Gastrocnemius medialis (tissue), 4 donors: ENCODE measurements around the gene KCNQ4. TPM values are rescaled to one million over a fixed set of nuclear protein-coding genes. Genes with fewer than 3 reads are reported as not detected.

ENCODE experiments used
- ATAC-seq, 2 donors: fragments of 150-250 bp; one replicate each; pipeline ENCODE4 v1.9.1; 2016
- DNase-seq, 2 donors: peaks; one replicate each; pipeline ENCODE4 v3.0.0-alpha.2; 2019
- H3K27ac ChIP-seq, 4 donors: fragments of 200-600 bp; sonication (generic); 1 replicate in 1 of 4; 2 replicates in 3 of 4; pipeline ENCODE4 v1.5.1; 2016 to 2018; ENCODE audit warnings: mild to moderate bottlenecking in 2 of 4, moderate library complexity in 1 of 4
- H3K27me3 ChIP-seq, 3 donors: fragments of 200-600 bp; sonication (generic) in 2 of 3; 1 replicate in 1 of 3; 2 replicates in 2 of 3; pipeline versions ENCODE4 v1.5.1 to v1.6.0; 2016 to 2019; ENCODE audit warnings: mild to moderate bottlenecking in 1 of 3, moderate library complexity in 1 of 3
- H3K36me3 ChIP-seq, 2 donors: fragments of 200-600 bp; sonication (generic) in 1 of 2; one replicate each; pipeline ENCODE4 v1.5.1; 2017 to 2018
- H3K4me1 ChIP-seq, 2 donors: fragments of 200-600 bp; sonication (generic) in 1 of 2; one replicate each; pipeline ENCODE4 v1.5.1; 2016 to 2017; ENCODE audit warnings: mild to moderate bottlenecking in 2 of 2
- H3K4me3 ChIP-seq, 4 donors: fragments of 200-600 bp; sonication (generic) in 3 of 4; 1 replicate in 1 of 4; 2 replicates in 3 of 4; pipeline ENCODE4 v1.5.1; 2016 to 2019; ENCODE audit warnings: mild to moderate bottlenecking in 2 of 4
- H3K9me3 ChIP-seq, 3 donors: fragments of 200-600 bp; sonication (generic) in 2 of 3; 1 replicate in 1 of 3; 2 replicates in 2 of 3; pipeline ENCODE4 v1.5.1; 2016 to 2019
- POLR2A ChIP-seq, 2 donors: fragments of 450-650 bp; IDR thresholded peaks; one replicate each; pipeline ENCODE4 v1.6.1; 2017; ENCODE audit warnings: antibody characterized with exemption in 2 of 2, mild to moderate bottlenecking in 2 of 2, moderate library complexity in 2 of 2
- in situ Hi-C, 4 donors: fragments of 200-750 bp; cut with MboI; loops; one replicate each; pipeline versions ENCODE4 v1.15.0 to v1.8.0; 2017; ENCODE audit warnings: low sequenced_read_pairs in 4 of 4
- intact Hi-C: fragments of 100-400 bp; cut with DNase I; formaldehyde crosslinking; loops from one replicate; pipeline ENCODE4 v1.15.1; 2023; ENCODE audit warnings: low total_unique reads
- total RNA-seq, 4 donors: library from RNA; depleted of rRNA; stranded (reverse); fragments of >200 nt; gene quantifications; one replicate each; pipeline versions ENCODE4 v1.1.0 to v1.2.3, GENCODE V29; 2016
- TF ChIP-seq, protein P1 (sequence below), 5 experiments: fragments of 450-650 bp in 3 of 5; fragments of 200-600 bp in 2 of 5; sonication (generic) in 2 of 5; IDR thresholded peaks in 4 of 5; conservative IDR thresholded peaks in 1 of 5; 1 replicate in 4 of 5; 2 replicates in 1 of 5; pipeline ENCODE4 v1.5.1; 2016 to 2019; ENCODE audit warnings: antibody characterized with exemption in 5 of 5, mild to moderate bottlenecking in 3 of 5, moderate library complexity in 3 of 5

The KCNQ4 gene
- total RNA-seq, 4 donors from 2014 or later, result 2.9 to 8.2 (median 3.5) TPM

DNA sequence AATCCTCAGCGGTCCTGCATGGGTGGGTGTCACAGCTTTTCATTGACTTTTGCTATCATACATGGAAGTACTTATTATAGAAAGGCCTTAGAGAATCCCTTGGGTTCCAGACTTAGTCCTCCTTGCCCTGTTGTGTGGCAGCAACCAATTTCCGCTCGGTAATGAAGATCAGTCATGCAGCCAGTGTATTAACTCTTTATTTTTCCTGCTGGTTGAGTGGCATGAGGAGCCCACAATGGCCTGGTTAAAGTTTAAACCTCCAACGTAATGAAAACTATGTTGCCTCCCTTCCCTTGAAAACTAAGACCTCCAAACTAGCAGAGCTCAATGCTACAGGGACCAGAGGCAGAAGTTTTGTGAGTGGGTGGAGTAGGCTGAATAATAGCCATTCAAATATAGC lies 58.6 kb downstream of the KCNQ4 start:
- H3K9me3 ChIP-seq, result no peaks in the 10 kb centered on the region
- DNase-seq (no peak), ATAC-seq (no peak)
- H3K4me3 ChIP-seq, result no peak overlapping the region
- in situ Hi-C loops, result loop anchor here in 3 of 4 donors (5.0 to 10.0 kb wide), 4 partner anchors 67 to 227 kb away; no protein-coding TSS in a partner anchor
- intact Hi-C loops, result no loop called here
- H3K27ac ChIP-seq, result no peak overlapping the region
- H3K36me3 ChIP-seq, result no peaks in the 10 kb centered on the region
- no peaks in the 10 kb centered on the region for H3K4me1 ChIP-seq
- no peak for TF ChIP-seq POLR2A (IDR thresholded peaks at IDR 0.05)
- TF ChIP-seq, protein P1, sequence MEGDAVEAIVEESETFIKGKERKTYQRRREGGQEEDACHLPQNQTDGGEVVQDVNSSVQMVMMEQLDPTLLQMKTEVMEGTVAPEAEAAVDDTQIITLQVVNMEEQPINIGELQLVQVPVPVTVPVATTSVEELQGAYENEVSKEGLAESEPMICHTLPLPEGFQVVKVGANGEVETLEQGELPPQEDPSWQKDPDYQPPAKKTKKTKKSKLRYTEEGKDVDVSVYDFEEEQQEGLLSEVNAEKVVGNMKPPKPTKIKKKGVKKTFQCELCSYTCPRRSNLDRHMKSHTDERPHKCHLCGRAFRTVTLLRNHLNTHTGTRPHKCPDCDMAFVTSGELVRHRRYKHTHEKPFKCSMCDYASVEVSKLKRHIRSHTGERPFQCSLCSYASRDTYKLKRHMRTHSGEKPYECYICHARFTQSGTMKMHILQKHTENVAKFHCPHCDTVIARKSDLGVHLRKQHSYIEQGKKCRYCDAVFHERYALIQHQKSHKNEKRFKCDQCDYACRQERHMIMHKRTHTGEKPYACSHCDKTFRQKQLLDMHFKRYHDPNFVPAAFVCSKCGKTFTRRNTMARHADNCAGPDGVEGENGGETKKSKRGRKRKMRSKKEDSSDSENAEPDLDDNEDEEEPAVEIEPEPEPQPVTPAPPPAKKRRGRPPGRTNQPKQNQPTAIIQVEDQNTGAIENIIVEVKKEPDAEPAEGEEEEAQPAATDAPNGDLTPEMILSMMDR (IDR thresholded peaks at IDR 0.05 in 4 of 5, conservative IDR thresholded peaks at IDR 0.05 in 1 of 5), result no peak
- no peaks in the 10 kb centered on the region for H3K27me3 ChIP-seq

DNA sequence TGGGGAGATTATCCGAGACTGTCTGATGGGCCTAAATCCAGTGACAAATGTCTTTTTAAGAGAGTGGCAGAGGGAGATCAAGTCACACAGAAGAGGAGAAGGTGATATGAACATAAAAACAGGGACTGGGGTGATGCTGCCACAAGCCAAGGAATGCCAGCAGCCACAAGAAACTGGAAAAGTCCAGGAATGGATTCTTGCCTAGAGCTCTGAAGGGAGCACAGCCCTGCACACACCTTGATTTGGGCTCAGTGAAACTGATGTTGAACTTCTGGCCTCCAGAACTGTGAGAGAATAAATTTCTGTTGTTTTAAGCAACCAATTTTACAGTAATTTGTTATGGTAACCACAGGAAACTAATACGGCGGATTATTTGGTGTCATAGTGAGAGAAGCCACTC lies 59.1 kb downstream of the KCNQ4 start:
- intact Hi-C loops (loop anchor here (1.0 kb wide), 1 partner anchor 38 kb away; no protein-coding TSS in a partner anchor), in situ Hi-C loops (loop anchor here in 3 of 4 donors (5.0 to 10.0 kb wide), 4 partner anchors 68 to 228 kb away; no protein-coding TSS in a partner anchor)
- H3K4me1 ChIP-seq, result no peaks in the 10 kb centered on the region
- no peaks in the 10 kb centered on the region for H3K27me3 ChIP-seq
- H3K4me3 ChIP-seq, result no peak overlapping the region
- H3K27ac ChIP-seq, result no peak overlapping the region
- H3K9me3 ChIP-seq, result no peaks in the 10 kb centered on the region
- TF ChIP-seq POLR2A (IDR thresholded peaks at IDR 0.05), result no peak
- TF ChIP-seq, protein P1 (IDR thresholded peaks at IDR 0.05 in 4 of 5, conservative IDR thresholded peaks at IDR 0.05 in 1 of 5), result no peak
- DNase-seq (no peak), ATAC-seq (no peak)
- no peaks in the 10 kb centered on the region for H3K36me3 ChIP-seq

DNA sequence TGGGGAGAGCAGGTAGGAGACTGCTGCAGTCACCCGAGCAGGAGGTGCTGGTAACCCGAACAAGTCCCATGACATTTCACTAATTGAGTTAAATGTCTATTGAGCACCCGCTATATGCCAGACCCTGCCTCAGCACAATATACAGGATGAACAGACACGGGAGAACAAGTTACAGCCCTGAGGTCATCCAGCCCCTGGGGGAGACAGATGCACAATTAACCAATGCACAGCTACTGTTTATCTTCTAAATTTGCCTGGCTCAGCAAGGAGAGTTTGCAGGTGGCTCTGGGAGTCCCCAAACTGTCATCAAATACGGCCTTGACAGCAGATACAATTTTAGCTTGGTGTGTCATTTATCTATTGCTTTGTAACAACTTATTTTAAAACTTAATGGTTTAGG lies 60.5 kb downstream of the KCNQ4 start:
- DNase-seq, result no peak
- ATAC-seq, result no peak
- H3K27me3 ChIP-seq, result no peaks in the 10 kb centered on the region
- no peak overlapping the region for H3K4me3 ChIP-seq
- in situ Hi-C loops, result loop anchor here in 3 of 4 donors (5.0 to 10.0 kb wide), 4 partner anchors 69 to 229 kb away; no protein-coding TSS in a partner anchor
- H3K4me1 ChIP-seq, result no peaks in the 10 kb centered on the region
- H3K9me3 ChIP-seq, result no peaks in the 10 kb centered on the region
- no peak overlapping the region for H3K27ac ChIP-seq
- intact Hi-C loops, result no loop called here
- no peaks in the 10 kb centered on the region for H3K36me3 ChIP-seq
- TF ChIP-seq, protein P1 (IDR thresholded peaks at IDR 0.05 in 4 of 5, conservative IDR thresholded peaks at IDR 0.05 in 1 of 5), result no peak
- TF ChIP-seq POLR2A (IDR thresholded peaks at IDR 0.05), result no peak

DNA sequence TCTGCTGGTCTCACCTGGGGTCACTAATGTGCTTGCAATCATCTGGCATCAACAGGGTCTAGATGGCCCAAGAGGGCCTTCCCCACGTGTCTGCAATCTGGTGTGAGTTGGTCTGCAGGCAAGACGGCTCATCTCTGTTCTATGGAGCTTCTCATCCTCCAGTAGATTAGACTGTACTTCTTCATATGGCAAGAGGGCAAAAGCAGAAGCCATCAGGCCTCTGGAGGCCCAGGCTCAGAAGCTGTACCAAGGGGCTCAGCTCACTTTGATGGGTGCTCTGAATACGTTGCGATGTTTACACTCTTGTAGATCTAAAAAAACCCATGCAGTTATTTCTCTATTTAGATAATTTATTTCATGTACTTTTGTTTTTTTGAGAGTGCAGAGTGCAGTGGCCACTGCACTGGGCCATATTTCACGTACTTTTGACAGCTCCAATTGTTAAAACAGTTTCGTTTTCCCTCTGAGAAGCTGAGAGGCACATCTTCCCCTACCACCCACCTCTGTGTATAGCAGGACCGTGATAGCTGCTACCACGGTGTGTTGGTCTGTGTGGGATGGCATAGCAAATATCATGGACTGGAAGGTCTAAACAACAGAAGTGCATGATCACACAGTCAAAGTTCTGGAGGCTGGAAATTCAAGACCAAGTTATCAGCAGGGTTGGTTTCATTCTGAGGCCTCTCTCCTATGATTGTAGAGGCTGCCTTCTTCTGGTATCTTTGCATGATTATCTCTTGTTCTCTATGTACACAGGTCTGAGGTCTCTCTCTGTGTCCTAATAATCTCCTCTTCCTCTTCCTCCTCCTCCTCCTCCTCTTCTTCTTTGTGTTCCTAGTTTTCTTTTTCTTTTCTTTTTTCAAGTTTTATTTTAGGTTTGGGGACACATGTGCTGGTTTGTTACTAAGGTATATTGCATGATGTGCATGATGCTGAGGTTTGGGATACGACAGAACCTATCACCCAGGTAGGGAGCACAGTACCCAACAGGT lies 61.6 kb downstream of the KCNQ4 start:
- no peaks in the 10 kb centered on the region for H3K9me3 ChIP-seq
- DNase-seq (no peak), ATAC-seq (no peak)
- H3K36me3 ChIP-seq, result no peaks in the 10 kb centered on the region
- H3K4me1 ChIP-seq, result no peaks in the 10 kb centered on the region
- H3K27me3 ChIP-seq, result no peaks in the 10 kb centered on the region
- H3K4me3 ChIP-seq, result no peak overlapping the region
- TF ChIP-seq POLR2A (IDR thresholded peaks at IDR 0.05), result no peak
- TF ChIP-seq, protein P1 (IDR thresholded peaks at IDR 0.05 in 4 of 5, conservative IDR thresholded peaks at IDR 0.05 in 1 of 5), result no peak
- in situ Hi-C loops, result loop anchor here in 3 of 4 donors (5.0 to 10.0 kb wide), 5 partner anchors 70 to 233 kb away; no protein-coding TSS in a partner anchor
- intact Hi-C loops, result no loop called here
- H3K27ac ChIP-seq, result no peak overlapping the region
